Subcutaneous adipose tissue (tissue), 4 donors: Measurements from ENCODE around the gene SMAP2. TPM values are rescaled to one million over a fixed set of nuclear protein-coding genes. Genes with fewer than 3 reads are reported as not detected.

Experiments
- total RNA-seq, 4 donors: library from RNA; depleted of rRNA; stranded (reverse); fragments of >200 nt; gene quantifications; one replicate each; pipeline ENCODE4 v1.1.0, GENCODE V29; 2016
- TF ChIP-seq, protein P1 (sequence below): fragments of 450-650 bp; IDR thresholded peaks from one replicate; pipeline ENCODE4 v1.5.1; 2016; ENCODE audit warnings: low read depth, mild to moderate bottlenecking, control low read depth, antibody characterized with exemption, moderate library complexity

The SMAP2 gene
- total RNA-seq, 4 donors from 2014 or later = 51.0 to 110 (median 72.2) TPM

- TF ChIP-seq, protein P1, sequence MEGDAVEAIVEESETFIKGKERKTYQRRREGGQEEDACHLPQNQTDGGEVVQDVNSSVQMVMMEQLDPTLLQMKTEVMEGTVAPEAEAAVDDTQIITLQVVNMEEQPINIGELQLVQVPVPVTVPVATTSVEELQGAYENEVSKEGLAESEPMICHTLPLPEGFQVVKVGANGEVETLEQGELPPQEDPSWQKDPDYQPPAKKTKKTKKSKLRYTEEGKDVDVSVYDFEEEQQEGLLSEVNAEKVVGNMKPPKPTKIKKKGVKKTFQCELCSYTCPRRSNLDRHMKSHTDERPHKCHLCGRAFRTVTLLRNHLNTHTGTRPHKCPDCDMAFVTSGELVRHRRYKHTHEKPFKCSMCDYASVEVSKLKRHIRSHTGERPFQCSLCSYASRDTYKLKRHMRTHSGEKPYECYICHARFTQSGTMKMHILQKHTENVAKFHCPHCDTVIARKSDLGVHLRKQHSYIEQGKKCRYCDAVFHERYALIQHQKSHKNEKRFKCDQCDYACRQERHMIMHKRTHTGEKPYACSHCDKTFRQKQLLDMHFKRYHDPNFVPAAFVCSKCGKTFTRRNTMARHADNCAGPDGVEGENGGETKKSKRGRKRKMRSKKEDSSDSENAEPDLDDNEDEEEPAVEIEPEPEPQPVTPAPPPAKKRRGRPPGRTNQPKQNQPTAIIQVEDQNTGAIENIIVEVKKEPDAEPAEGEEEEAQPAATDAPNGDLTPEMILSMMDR = no peak
These were observed 28.9 kb upstream of the SMAP2 start for GRCh38 chr1:40344597-40344996.

- TF ChIP-seq, protein P1 = no peak
These were observed 23.1 kb upstream of the SMAP2 start for GRCh38 chr1:40350391-40350790.

DNA sequence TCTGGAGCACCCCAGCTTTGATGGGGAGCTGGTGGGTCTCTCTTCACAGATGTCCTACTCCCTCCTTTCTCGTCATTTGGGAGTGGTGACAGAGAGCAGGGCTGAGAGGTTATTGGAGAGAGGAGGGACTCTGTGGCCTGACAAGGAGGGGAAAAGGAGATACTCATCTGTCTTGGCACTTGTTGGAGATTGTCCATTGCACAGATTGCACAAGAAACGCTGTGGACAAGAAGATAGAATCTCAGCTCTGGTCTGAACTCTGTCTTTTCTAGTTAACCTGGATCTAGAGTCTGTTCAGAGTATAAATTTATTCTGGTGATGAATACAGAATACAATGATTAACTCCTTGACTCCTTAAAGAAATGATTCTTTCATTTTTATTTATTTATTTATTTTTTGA lies 22.4 kb upstream of the SMAP2 start:
- TF ChIP-seq, protein P1 = no peak

DNA sequence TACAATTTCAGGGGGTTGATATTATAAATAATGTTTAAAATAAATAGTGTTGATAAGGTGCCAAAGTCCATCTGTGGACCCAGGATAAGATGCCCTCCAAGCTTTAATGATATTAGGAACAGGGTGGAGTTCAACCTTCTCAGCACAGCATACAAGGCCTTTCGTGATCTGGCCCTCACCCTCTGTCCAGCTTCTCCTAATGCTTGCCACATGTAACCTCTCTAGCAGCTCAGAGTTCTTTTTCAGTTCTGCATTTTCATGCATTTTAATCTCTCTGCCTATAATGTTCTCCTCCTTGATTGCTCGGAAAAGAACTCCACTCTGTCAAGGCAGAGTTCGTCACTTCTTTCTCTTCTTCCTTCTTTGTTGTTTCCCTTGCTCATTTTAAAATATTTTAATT lies 21.4 kb upstream of the SMAP2 start:
- TF ChIP-seq, protein P1 = no peak

DNA sequence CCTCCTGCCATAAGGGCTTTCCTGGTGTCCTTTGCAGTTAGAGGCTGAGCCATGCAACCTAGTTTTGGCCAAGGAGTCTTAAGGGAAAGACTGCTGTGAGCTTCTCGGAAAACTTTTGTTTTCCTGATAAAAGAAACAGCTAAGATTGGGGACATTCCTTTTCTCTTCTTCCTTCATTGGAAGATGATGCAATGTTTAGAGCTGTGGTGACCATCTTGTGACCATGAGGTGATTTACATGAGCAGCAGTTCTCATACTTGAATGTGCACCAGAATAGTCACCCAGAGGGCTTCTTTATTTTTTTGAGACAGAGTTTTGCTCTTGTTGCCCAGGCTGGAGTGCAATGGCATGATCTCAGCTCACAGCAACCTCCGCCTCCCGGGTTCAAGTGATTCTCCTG lies 20.4 kb upstream of the SMAP2 start:
- TF ChIP-seq, protein P1 = no peak

DNA sequence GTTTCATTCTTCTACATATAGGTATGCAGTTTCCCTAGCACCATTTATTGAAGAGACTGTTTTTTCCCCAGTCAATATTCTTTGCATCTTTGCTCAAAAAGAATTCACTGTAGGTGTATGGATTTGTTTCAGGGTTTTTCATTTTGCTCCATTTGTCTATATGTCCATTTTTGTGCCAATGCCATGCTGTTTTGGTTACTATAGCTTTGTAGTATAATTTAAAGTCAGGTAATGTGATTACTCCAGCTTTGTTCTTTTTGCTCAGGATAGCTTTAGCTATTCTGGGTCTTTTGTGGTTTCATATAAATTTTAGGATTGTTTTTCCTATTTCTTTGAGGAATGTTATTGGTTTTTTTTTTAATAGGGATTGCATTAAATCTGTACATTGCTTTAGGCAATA lies 15.9 kb upstream of the SMAP2 start:
- TF ChIP-seq, protein P1 = no peak

DNA sequence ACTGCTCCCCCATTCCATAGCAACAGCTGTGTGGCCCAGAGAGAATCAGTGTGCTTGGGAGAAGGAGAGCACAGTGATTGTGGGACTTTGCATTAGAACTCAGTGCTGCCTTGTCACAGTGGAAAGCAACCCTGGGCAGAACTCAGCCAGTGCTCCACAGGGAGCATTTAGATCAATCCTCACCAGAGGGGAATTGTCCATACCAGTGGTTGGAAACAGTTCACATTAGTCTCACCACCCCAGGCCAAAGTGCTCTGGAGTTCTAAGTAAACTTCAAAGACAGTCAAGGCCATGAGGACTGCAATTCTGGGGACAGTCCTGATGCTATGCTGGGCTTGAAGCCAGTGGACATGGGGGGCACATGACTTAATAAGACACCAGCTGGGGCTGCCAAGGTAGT lies 12.9 kb upstream of the SMAP2 start:
- TF ChIP-seq, protein P1 = no peak

DNA sequence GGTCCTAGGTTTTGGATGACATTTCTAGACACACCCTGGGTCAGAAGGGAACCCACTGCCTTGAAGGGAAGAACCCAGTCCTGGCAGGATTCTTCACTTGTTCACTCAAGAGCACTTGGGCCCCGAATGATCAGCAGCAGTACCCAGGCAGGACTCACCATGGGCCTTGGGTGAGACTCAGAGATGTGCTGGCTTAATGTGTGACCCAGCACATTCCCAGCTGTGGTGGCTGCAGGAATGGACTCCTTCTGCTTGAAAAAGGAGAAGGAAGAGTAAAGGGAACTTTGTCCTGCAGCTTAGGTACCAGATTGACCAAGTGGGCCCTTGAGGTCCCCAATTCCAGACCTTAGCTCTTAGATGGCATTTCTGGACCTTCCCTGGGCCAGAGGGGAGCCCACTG lies 12.3 kb upstream of the SMAP2 start:
- TF ChIP-seq, protein P1 = no peak
